HG03196 (cell line): ENCODE results near the gene TFRC.
"Not testable (repeated sequence)": the region's sequence is repeated elsewhere in the genome, so short reads cannot be mapped to it uniquely, and the experiment has no call there.

ENCODE experiments used
- ATAC-seq: cut with Tn5 transposase; IDR thresholded peaks from one replicate; pipeline ENCODE4 v1.9.1; 2021; ENCODE audit not compliant: unreplicated experiment

The TFRC gene

GRCh38 chr3:196049653-196050052, 32.2 kb downstream of the TFRC start:
- no peak for ATAC-seq

- no peak for ATAC-seq
These were observed 32.8 kb downstream of the TFRC start for GRCh38 chr3:196048922-196049598.

DNA sequence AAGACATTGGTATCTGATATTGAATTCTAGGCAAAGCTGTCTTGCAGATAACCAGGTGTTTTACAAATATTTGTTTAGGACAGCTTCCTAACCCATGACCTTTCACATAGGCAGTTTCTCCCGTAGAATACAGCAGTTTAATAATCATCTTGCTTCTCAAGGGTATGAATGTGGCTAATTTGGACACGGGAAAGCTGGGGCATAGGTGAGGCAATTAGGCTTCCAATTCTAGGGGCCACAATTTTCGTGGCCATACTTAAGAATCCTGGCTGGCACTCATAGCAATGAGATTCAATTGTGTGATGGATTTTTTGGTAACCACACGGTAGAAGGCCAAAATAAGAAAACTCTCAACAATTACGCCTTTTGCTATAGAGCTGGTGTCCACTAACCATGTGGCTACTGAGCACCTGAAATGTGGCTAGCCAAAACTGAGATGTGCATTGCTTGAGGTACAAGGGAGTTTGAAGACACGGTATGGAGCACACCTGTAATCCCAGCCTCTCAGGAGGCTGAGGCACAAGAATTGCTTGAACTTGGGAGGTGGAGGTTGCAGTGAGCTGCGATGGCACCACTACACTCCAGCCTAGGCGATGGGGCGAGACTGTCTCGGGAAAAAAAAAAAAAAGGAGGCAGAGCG, 34.4 kb downstream of the TFRC start:
- ATAC-seq: no peak

DNA sequence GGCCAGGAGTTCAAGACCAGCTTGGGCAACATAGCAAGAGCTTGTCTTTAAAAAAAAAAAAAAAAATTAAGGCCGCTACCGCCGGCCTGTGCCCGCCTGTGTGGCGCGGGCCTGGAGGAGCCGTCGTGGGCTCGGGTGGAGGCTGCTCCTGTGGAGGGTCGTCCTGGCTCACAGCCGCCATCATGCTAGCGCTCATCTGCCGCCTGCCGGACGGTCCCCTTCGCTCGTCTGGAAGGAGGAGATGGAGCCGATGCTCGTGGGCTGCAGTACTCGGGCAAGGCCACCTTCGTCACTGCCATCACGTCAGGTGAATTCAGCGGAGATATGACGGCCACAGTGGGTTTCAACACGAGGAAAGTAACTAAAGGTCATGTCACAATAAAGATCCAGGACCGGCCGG, 37.4 kb downstream of the TFRC start:
- ATAC-seq: no peak

- no peak for ATAC-seq
These were observed 39.2 kb downstream of the TFRC start for GRCh38 chr3:196042673-196043072.

GRCh38 chr3:196039359-196039758, 42.5 kb downstream of the TFRC start:
- ATAC-seq: no peak

- not testable (repeated sequence) for ATAC-seq
These were observed 55.8 kb downstream of the TFRC start for GRCh38 chr3:196026059-196026458.

DNA sequence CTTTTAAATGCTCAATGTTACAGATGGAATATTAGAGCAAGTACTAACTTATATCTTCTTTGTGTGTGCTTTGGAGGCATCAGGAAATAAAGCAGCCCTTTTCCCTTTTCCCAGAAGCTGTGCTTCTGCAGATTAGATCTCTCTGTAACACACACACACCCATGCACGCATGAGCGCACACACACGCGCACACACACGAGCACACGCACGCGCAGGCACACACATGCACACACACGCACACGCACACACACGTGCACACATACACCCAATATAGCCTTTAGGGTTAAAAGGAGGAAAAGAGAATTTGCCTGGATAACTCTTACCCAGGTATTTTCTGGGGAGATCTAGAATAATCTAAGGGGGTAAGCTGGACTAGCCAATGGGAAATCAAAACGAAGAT, 56.9 kb downstream of the TFRC start:
- no peak for ATAC-seq

GRCh38 chr3:196023947-196024346, 57.9 kb downstream of the TFRC start:
- ATAC-seq: no peak

DNA sequence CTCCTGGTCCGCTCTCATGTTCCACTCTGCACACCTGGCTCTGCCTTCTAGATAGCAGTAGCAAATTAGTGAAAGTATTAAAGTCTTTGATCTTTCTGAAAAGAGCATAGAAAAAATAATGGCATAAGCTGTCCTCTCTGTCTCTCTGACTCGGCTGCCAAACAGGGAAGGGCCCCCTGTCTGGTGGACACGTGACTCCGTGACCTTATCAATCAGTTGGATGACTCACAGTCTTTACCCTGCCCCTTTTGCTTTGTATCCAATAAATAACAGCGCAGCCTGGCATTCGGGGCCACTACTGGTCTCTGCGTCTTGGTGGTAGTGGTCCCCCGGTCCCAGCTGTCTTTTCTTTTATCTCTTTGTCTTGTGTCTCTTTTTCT, 59.4 kb downstream of the TFRC start:
- ATAC-seq: not testable (repeated sequence)

- no peak for ATAC-seq
These were observed 61.5 kb downstream of the TFRC start for GRCh38 chr3:196020373-196020772.

DNA sequence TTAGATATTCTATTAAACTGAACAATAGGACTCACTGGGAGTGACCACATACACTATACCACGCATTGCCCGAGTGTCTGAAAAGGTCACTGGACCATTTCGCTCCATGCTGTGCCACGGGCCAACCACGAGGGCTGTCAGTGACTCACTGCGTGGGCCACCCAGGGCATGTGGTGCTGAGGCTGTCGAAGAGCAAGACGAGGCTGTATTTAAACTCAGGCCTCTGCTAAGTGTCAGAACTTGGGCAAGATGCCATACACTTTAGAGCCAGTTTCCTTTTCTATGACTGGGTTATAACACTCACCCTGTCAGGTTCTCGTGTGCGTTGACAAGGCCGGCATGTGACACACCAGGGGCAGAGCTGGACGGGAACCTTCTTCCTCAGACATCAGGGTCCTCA, 62.3 kb downstream of the TFRC start:
- not testable (repeated sequence) for ATAC-seq

- ATAC-seq: not testable (repeated sequence)
These were observed 63.7 kb downstream of the TFRC start for GRCh38 chr3:196018159-196018558.

- no peak for ATAC-seq
These were observed 65.4 kb downstream of the TFRC start for GRCh38 chr3:196016485-196016884.

GRCh38 chr3:196016059-196016458, 65.8 kb downstream of the TFRC start:
- ATAC-seq: no peak

GRCh38 chr3:196013587-196014487, 68.1 kb downstream of the TFRC start:
- ATAC-seq: no peak

DNA sequence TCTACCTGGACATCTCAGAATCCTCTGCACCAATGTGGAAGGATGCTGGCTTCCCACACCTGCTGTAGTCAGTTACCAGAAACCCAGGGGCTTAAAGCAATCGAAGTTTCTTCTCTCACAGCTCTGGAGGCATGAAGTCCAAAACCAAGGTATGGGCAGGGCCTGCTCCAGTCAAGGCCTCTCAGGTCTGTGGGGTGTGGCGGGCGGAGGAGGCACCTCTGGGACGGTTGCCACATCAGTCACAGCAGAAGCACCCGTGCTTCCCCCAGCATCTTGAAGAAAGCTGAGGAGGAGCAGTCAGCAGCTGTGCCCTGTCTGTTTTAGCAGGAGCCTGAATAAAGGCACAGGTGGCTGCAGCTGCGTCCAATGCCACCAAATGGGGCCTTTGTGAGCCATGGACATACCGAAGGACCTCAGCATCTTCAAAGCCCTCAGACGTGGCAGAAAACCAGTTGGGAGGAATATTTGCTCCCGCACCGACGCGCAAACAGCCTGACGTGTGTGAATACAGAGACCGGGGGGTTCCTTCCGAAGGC, 68.9 kb downstream of the TFRC start:
- no peak for ATAC-seq

- no peak for ATAC-seq
These were observed 69.4 kb downstream of the TFRC start for GRCh38 chr3:196012481-196012880.

GRCh38 chr3:196009456-196009855, 72.4 kb downstream of the TFRC start:
- no peak for ATAC-seq

DNA sequence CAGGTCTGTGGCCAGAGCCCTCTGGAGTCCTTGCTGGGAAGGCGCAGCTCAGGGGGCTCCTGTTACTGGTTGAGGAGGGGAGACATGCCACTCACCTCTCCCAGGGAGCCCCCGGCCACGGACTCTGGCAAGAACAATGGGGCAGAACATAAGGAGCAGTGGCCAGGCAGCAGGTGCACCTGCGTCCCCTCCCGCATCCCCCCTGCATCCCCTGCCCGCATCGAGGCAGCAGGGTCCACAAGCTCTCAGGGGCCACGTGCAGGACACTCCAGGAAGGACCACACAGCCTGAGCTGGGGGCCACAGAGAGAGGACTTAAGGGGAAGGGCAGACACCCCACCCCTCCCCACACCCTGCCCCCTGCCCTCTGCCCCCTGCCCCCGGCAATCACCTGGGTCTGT, 73.0 kb downstream of the TFRC start:
- no peak for ATAC-seq

DNA sequence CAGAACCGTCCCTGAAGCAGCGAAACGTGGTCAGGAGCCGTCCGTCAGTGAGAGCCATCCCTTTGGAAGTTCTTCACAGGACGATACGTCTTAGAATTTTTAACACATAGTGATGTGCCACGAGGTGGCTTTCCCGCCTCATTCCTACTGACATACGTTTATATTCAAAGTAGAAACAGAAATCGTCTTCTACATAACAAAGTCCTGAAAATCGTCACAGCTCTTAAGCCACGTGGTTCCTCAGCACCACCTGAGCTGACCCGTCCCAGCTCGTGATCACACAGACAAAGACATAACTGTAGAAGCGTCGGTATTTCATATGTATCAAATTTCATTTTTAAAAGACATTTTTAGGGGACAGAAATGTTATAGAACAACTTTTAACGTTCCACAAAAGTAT, 73.5 kb downstream of the TFRC start:
- no peak for ATAC-seq
